IMR-90 (cell line): Measurements from ENCODE around the gene ABTB1.

Source experiments
- BHLHE40 ChIP-seq: fragments of 150-350 bp; IDR thresholded peaks from 2 replicates; pipeline ENCODE4 v1.6.1; 2016; ENCODE audit warnings: mild to moderate bottlenecking, low read depth, low read length
- CEBPB ChIP-seq: IDR thresholded peaks from 2 replicates; pipeline ENCODE4 v1.6.1; 2012; ENCODE audit warnings: low read depth, low read length, improper control_type of control experiment
- CHD1 ChIP-seq: IDR thresholded peaks from 2 replicates; pipeline ENCODE4 v1.6.1; 2012; ENCODE audit warnings: low read depth, low read length, improper control_type of control experiment
- MAFK ChIP-seq: IDR thresholded peaks from 2 replicates; pipeline ENCODE4 v1.6.1; 2012; ENCODE audit warnings: low read depth, low read length, improper control_type of control experiment
- MXI1 ChIP-seq: IDR thresholded peaks from 2 replicates; pipeline ENCODE4 v1.6.1; 2012; ENCODE audit warnings: low read depth, mild to moderate bottlenecking, low read length, moderate library complexity, borderline replicate concordance
- POLR2A ChIP-seq: IDR thresholded peaks from 2 replicates; pipeline ENCODE4 v1.6.1; 2012; ENCODE audit warnings: mild to moderate bottlenecking, low read depth, low read length
- RAD21 ChIP-seq: IDR thresholded peaks from 2 replicates; pipeline ENCODE4 v1.6.1; 2012; ENCODE audit warnings: low read length, improper control_type of control experiment
- RFX5 ChIP-seq: IDR thresholded peaks from 2 replicates; pipeline ENCODE4 v1.8.0; 2012; ENCODE audit warnings: low read depth, mild to moderate bottlenecking, low read length, moderate library complexity
- SMC3 ChIP-seq: fragments of 150-350 bp; IDR thresholded peaks from 2 replicates; pipeline ENCODE4 v1.6.1; 2016; ENCODE audit warnings: low read depth, mild to moderate bottlenecking, antibody characterized with exemption, low read length, moderate library complexity
- TF ChIP-seq, protein P1 (sequence below): conservative IDR thresholded peaks from 2 replicates; pipeline ENCODE4 v1.5.1; 2012; ENCODE audit warnings: mild to moderate bottlenecking, low read depth, low read length, improper control_type of control experiment
- TF ChIP-seq, protein P2 (sequence below): fragments of 150-350 bp; IDR thresholded peaks from 2 replicates; pipeline ENCODE4 v1.6.1; 2017; ENCODE audit warnings: mild to moderate bottlenecking, antibody characterized with exemption, low read length, low read depth
- TF ChIP-seq, protein P3 (sequence below): fragments of 150-350 bp; IDR thresholded peaks from 2 replicates; pipeline ENCODE4 v1.6.1; 2016; ENCODE audit warnings: low read depth, mild to moderate bottlenecking, low read length, moderate library complexity, borderline replicate concordance

DNA sequence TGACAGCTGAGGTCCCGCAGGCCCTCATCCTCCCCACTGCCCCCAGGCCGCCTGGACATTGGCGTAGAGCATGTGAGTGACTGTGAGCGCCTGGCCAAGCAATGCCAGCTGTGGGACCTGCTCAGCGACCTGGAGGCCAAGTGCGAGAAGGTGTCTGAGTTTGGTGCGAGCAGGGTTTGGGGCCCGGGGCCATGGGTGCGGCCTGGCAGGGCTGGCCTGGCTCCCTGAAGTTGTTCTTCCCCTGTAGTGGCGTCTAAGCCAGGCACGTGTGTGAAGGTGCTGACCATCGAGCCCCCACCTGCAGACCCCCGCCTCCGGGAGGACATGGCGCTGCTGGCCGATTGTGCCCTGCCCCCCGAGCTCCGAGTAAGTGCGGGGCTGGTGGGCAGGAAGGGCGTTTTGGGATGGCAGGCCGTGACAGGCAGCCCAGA, 4.2 kb downstream of the ABTB1 start:
- TF ChIP-seq, protein P1, sequence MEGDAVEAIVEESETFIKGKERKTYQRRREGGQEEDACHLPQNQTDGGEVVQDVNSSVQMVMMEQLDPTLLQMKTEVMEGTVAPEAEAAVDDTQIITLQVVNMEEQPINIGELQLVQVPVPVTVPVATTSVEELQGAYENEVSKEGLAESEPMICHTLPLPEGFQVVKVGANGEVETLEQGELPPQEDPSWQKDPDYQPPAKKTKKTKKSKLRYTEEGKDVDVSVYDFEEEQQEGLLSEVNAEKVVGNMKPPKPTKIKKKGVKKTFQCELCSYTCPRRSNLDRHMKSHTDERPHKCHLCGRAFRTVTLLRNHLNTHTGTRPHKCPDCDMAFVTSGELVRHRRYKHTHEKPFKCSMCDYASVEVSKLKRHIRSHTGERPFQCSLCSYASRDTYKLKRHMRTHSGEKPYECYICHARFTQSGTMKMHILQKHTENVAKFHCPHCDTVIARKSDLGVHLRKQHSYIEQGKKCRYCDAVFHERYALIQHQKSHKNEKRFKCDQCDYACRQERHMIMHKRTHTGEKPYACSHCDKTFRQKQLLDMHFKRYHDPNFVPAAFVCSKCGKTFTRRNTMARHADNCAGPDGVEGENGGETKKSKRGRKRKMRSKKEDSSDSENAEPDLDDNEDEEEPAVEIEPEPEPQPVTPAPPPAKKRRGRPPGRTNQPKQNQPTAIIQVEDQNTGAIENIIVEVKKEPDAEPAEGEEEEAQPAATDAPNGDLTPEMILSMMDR: no peak
- TF ChIP-seq, protein P2, sequence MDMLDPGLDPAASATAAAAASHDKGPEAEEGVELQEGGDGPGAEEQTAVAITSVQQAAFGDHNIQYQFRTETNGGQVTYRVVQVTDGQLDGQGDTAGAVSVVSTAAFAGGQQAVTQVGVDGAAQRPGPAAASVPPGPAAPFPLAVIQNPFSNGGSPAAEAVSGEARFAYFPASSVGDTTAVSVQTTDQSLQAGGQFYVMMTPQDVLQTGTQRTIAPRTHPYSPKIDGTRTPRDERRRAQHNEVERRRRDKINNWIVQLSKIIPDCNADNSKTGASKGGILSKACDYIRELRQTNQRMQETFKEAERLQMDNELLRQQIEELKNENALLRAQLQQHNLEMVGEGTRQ: no peak
- TF ChIP-seq RAD21 (no peak), MAFK (no peak), CEBPB (no peak), POLR2A (no peak), MXI1 (no peak), RFX5 (no peak), SMC3 (no peak), CHD1 (no peak), BHLHE40 (no peak)
- TF ChIP-seq, protein P3, sequence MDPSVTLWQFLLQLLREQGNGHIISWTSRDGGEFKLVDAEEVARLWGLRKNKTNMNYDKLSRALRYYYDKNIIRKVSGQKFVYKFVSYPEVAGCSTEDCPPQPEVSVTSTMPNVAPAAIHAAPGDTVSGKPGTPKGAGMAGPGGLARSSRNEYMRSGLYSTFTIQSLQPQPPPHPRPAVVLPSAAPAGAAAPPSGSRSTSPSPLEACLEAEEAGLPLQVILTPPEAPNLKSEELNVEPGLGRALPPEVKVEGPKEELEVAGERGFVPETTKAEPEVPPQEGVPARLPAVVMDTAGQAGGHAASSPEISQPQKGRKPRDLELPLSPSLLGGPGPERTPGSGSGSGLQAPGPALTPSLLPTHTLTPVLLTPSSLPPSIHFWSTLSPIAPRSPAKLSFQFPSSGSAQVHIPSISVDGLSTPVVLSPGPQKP: no peak
